ENCODE measurements around the gene GJD3. TPM values are rescaled to one million over a fixed set of nuclear protein-coding genes. Genes with fewer than 3 reads are reported as not detected.

Gene GJD3
- total RNA-seq, 1 donor from 2014 or later = not detected

GRCh38 chr17:40350689-40351358 is 13.7 kb downstream of the GJD3 start:
- ATAC-seq (ENCODE audit: low read depth) = no peak
- H3K4me3 Mint-ChIP-seq = no peak overlapping the region
- peaks cover 72% of the 10 kb centered on the region for H3K4me1 Mint-ChIP-seq
- TF ChIP-seq, protein P1, sequence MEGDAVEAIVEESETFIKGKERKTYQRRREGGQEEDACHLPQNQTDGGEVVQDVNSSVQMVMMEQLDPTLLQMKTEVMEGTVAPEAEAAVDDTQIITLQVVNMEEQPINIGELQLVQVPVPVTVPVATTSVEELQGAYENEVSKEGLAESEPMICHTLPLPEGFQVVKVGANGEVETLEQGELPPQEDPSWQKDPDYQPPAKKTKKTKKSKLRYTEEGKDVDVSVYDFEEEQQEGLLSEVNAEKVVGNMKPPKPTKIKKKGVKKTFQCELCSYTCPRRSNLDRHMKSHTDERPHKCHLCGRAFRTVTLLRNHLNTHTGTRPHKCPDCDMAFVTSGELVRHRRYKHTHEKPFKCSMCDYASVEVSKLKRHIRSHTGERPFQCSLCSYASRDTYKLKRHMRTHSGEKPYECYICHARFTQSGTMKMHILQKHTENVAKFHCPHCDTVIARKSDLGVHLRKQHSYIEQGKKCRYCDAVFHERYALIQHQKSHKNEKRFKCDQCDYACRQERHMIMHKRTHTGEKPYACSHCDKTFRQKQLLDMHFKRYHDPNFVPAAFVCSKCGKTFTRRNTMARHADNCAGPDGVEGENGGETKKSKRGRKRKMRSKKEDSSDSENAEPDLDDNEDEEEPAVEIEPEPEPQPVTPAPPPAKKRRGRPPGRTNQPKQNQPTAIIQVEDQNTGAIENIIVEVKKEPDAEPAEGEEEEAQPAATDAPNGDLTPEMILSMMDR (IDR thresholded peaks at IDR 0.05) = no peak
- H3K27ac Mint-ChIP-seq = no peak overlapping the region
- H3K36me3 Mint-ChIP-seq (ENCODE audit: low read depth) = peaks cover 61% of the 10 kb centered on the region
- no peaks in the 10 kb centered on the region for H3K27me3 Mint-ChIP-seq
- intact Hi-C loops (cut with micrococcal nuclease) = no loop called here
- no peaks in the 10 kb centered on the region for H3K9me3 Mint-ChIP-seq
- no peak for DNase-seq
- CTCF ChIA-PET = interaction anchor here (1.0 to 17.0 kb wide), 2 partner anchors 34 to 46 kb away, joined by 3 to 466 read pairs; partner anchors contain the start of gene RARA
- POLR2A ChIA-PET = interaction anchor here (0.7 to 5.3 kb wide), 6 partner anchors 24 to 1144 kb away, joined by 3 to 32 read pairs (median 7); no protein-coding TSS in a partner anchor

DNA sequence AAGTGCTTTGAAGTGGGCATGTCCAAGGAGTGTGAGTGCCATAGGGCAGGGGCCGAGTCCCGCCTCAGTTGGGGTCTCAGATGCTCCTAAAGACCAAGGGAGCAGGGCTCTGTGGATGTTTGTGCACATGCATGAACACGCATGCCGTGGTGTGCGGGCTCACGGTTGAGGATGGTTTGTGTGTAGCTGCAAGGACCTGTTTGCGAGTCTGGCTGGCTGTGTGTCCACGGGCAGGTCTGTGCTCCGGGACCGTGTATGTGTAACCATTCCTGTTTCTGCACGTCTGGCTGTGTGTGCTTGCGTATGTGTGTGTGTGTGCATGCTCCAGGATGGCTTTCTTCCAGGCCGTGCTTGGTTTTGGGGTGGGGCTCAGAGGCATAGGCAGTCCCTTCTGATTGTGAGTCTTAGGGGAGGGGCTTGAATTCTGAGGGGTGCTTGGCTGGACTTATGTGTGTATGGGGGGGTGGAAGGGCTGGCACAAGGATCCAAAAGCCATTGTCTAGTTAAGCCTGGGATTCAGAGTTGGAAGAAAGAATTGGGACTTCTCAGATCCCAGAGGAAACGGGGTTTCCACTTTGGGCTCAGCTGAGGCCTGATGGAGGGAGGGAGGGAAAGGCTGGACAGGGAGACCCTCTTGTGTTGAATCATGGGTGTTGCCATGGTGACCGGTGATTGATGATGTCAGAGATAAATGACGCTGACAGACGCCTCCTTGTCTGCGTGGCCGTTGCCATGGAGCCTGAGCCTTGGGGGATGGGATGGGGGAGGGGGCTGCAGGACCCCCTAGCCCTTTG is 14.4 kb downstream of the GJD3 start:
- no peak for DNase-seq
- ATAC-seq (ENCODE audit: low read depth) = no peak
- H3K27ac Mint-ChIP-seq = peak overlapping the region; percentile 6
- peaks cover 56% of the 10 kb centered on the region for H3K36me3 Mint-ChIP-seq (ENCODE audit: low read depth)
- intact Hi-C loops (cut with micrococcal nuclease) = no loop called here
- no peak overlapping the region for H3K4me3 Mint-ChIP-seq
- no peaks in the 10 kb centered on the region for H3K9me3 Mint-ChIP-seq
- no peaks in the 10 kb centered on the region for H3K27me3 Mint-ChIP-seq
- CTCF ChIA-PET = interaction anchor here (1.0 to 17.0 kb wide), 2 partner anchors 33 to 45 kb away, joined by 3 to 466 read pairs; partner anchors contain the start of gene RARA
- peaks cover 75% of the 10 kb centered on the region for H3K4me1 Mint-ChIP-seq
- POLR2A ChIA-PET = interaction anchor here (0.7 to 1.3 kb wide), 2 partner anchors 23 to 1143 kb away, joined by 3 to 17 read pairs; no protein-coding TSS in a partner anchor
- TF ChIP-seq, protein P1 (IDR thresholded peaks at IDR 0.05) = no peak

- Mint-ChIP-seq H3K27ac (no peak overlapping the region), H3K4me3 (no peak overlapping the region), H3K27me3 (no peaks in the 10 kb centered on the region), H3K4me1 (peaks cover 78% of the 10 kb centered on the region), H3K9me3 (no peaks in the 10 kb centered on the region), H3K36me3 (ENCODE audit: low read depth) (peaks cover 50% of the 10 kb centered on the region)
- ChIA-PET POLR2A (no interaction called here), CTCF (interaction anchor here (17.0 kb wide), 1 partner anchor 45 kb away, joined by 466 read pairs; the partner anchor contains the start of gene RARA)
- ATAC-seq (ENCODE audit: low read depth) (no peak), DNase-seq (no peak)
- TF ChIP-seq, protein P1 (IDR thresholded peaks at IDR 0.05) = no peak
- intact Hi-C loops (cut with micrococcal nuclease) = no loop called here
Measured at GRCh38 chr17:40349477-40349894, 15.1 kb downstream of the GJD3 start.

GRCh38 chr17:40348562-40349476 is 15.7 kb downstream of the GJD3 start:
- no peak for DNase-seq

More at GRCh38 chr17:40348562-40349476, 15.7 kb downstream of the GJD3 start:
- Mint-ChIP-seq H3K9me3 (no peaks in the 10 kb centered on the region), H3K27ac (no peak overlapping the region), H3K4me3 (no peak overlapping the region), H3K4me1 (peaks cover 84% of the 10 kb centered on the region), H3K27me3 (no peaks in the 10 kb centered on the region), H3K36me3 (ENCODE audit: low read depth) (peaks cover 45% of the 10 kb centered on the region)
- CTCF ChIA-PET = interaction anchor here (17.0 kb wide), 1 partner anchor 44 kb away, joined by 466 read pairs; the partner anchor contains the start of gene RARA
- no peak for ATAC-seq (ENCODE audit: low read depth)
- intact Hi-C loops (cut with micrococcal nuclease) = no loop called here
- POLR2A ChIA-PET = interaction anchor here (1.9 to 2.1 kb wide), 2 partner anchors 22 to 26 kb away, joined by 5 to 8 read pairs; no protein-coding TSS in a partner anchor
- TF ChIP-seq, protein P1 (IDR thresholded peaks at IDR 0.05) = no peak
